Peyer's patch (tissue), 4 donors: ENCODE results near the gene RRAD.

Source experiments
- CTCF ChIP-seq, 6 experiments: fragments of 450-650 bp in 4 of 6; fragments of 200-600 bp in 2 of 6; sonication (generic) in 1 of 6; IDR thresholded peaks; one replicate each; pipeline ENCODE4 v1.5.1; 2017 to 2019; ENCODE audit warnings: antibody characterized with exemption in 6 of 6, mild to moderate bottlenecking in 3 of 6, moderate library complexity in 1 of 6
- POLR2A ChIP-seq, 2 donors: fragments of 450-650 bp; IDR thresholded peaks; one replicate each; pipeline ENCODE4 v1.5.1; 2017; ENCODE audit warnings: antibody characterized with exemption in 2 of 2, mild to moderate bottlenecking in 2 of 2, moderate library complexity in 2 of 2

GRCh38 chr16:66899945-66900710, 25.2 kb downstream of the RRAD start:
- TF ChIP-seq POLR2A (IDR thresholded peaks at IDR 0.05) (peak in 1 of 2 donors; percentile 67), CTCF (IDR thresholded peaks at IDR 0.05) (no peak)
